Measurements from ENCODE around the gene RPS27L. TPM values are rescaled to one million over a fixed set of nuclear protein-coding genes. Genes with fewer than 3 reads are reported as not detected.

The RPS27L gene
- total and polyA plus RNA-seq, 2 experiments from 2014 or later: 85.9 to 1,011 TPM

GRCh38 chr15:63195569-63196015, 38.3 kb upstream of the RPS27L start:
- no peaks in the 10 kb centered on the region for H3K36me3 Mint-ChIP-seq (ENCODE audit: low read depth)
- Histone ChIP-seq H2AFZ (no peak overlapping the region), H3K4me3 (no peak overlapping the region), H3K4me2 (no peak overlapping the region), H3K9me2 (ENCODE audit: insufficient read depth) (no peaks in the 10 kb centered on the region), H3K27me3 (ENCODE audit: insufficient read depth) (no peaks in the 10 kb centered on the region), H4K20me1 (replicated peaks; ENCODE audit: insufficient read depth) (0 out of 2 replicates have a peak, but pooled peaks cover 3% of the 10 kb centered on the region), H3K79me2 (replicated peaks; ENCODE audit: insufficient read depth) (peaks cover 97% of the 10 kb centered on the region), H3F3A (replicated peaks; ENCODE audit: low read depth) (no peaks in the 10 kb centered on the region), H3K36me3 (ENCODE audit: insufficient read depth) (no peaks in the 10 kb centered on the region), H3K27ac (ENCODE audit: low read depth) (no peak overlapping the region), H3K4me1 (ENCODE audit: insufficient read depth) (peaks cover 73% of the 10 kb centered on the region)
- peaks cover 72% of the 10 kb centered on the region for H3K4me1 Mint-ChIP-seq
- DNase-seq (ENCODE audit: low spot score): no peak
- ATAC-seq: no peak
- peaks cover 3% of the 10 kb centered on the region for H3K27me3 Mint-ChIP-seq (ENCODE audit: insufficient read depth, low read depth, poor library complexity)
- no peak overlapping the region for H3K4me3 Mint-ChIP-seq
- H3K27ac Mint-ChIP-seq: peak overlapping the region; percentile 69
- no peaks in the 10 kb centered on the region for H3K9me3 Mint-ChIP-seq
- no peak for TF ChIP-seq POLR2AphosphoS5 (IDR thresholded peaks at IDR 0.05; ENCODE audit: low read depth)

GRCh38 chr15:63194880-63195568, 37.7 kb upstream of the RPS27L start:
- DNase-seq (ENCODE audit: low spot score) (no peak), ATAC-seq (no peak)
- H3K9me3 Mint-ChIP-seq: no peaks in the 10 kb centered on the region
- H3K4me2 ChIP-seq: no peak overlapping the region
- no peak overlapping the region for H2AFZ ChIP-seq
- 0 out of 2 replicates have a peak, but pooled peaks cover 5% of the 10 kb centered on the region for H4K20me1 ChIP-seq (replicated peaks; ENCODE audit: insufficient read depth)
- no peak overlapping the region for H3K4me3 ChIP-seq
- no peak overlapping the region for H3K27ac ChIP-seq (ENCODE audit: low read depth)
- peaks cover 78% of the 10 kb centered on the region for H3K4me1 ChIP-seq (ENCODE audit: insufficient read depth)
- H3K36me3 ChIP-seq (ENCODE audit: insufficient read depth): no peaks in the 10 kb centered on the region
- peaks cover 97% of the 10 kb centered on the region for H3K79me2 ChIP-seq (replicated peaks; ENCODE audit: insufficient read depth)
- no peak overlapping the region for H3K4me3 Mint-ChIP-seq
- peaks cover 3% of the 10 kb centered on the region for H3K27me3 Mint-ChIP-seq (ENCODE audit: insufficient read depth, low read depth, poor library complexity)
- no peaks in the 10 kb centered on the region for H3K27me3 ChIP-seq (ENCODE audit: insufficient read depth)
- TF ChIP-seq REST (IDR thresholded peaks at IDR 0.05; ENCODE audit: unreplicated experiment) (no peak), ZNF114 (CRISPR knock-in tag; IDR thresholded peaks at IDR 0.05) (no peak), EZH2phosphoT487 (IDR thresholded peaks at IDR 0.05; ENCODE audit: unreplicated experiment) (no peak), CTCF (conservative IDR thresholded peaks at IDR 0.05; ENCODE audit: low read depth in 2 of 2) (no peak), ZNF331 (CRISPR knock-in tag; IDR thresholded peaks at IDR 0.05; ENCODE audit: low read depth) (no peak)
- peak overlapping the region; percentile 1; the same call in 1 of the 2 replicates for H3K27ac Mint-ChIP-seq
- H3K4me1 Mint-ChIP-seq: peaks cover 75% of the 10 kb centered on the region
- no peaks in the 10 kb centered on the region for H3K36me3 Mint-ChIP-seq (ENCODE audit: low read depth)
- H3K9me2 ChIP-seq (ENCODE audit: insufficient read depth): no peaks in the 10 kb centered on the region
- H3F3A ChIP-seq (replicated peaks; ENCODE audit: low read depth): no peaks in the 10 kb centered on the region

All from GM23338 (cell line).